IPS-11a (cell line): ENCODE measurements around the gene OR2M3.
"Not testable (repeated sequence)": the region's sequence is repeated elsewhere in the genome, so short reads cannot be mapped to it uniquely, and the experiment has no call there.

Experiments used
- H3K4me3 ChIP-seq: one replicate; pipeline ENCODE4 v1.5.1; 2013; ENCODE audit warnings: low read depth, low read length, control low read depth

OR2M3 gene, protein sequence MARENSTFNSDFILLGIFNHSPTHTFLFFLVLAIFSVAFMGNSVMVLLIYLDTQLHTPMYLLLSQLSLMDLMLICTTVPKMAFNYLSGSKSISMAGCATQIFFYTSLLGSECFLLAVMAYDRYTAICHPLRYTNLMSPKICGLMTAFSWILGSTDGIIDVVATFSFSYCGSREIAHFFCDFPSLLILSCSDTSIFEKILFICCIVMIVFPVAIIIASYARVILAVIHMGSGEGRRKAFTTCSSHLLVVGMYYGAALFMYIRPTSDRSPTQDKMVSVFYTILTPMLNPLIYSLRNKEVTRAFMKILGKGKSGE

DNA sequence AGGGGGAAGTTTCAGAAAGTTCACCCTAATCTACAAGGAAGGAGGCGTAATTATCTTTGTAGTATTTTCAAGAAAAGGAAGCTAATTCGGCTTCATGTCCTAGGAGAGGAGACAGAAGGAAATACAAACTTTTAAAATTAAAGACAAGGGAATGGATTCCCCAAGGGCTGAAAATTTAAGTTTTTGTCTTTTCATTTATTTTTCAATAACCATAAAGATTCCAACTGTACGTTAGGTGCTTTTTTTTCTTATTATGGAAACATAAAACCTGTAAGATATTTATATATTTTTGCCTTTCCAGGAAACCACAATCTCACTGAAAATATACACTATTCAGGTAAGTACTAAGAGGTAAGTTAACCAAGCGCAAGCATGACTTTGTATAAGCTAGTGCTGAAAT, at the start of gene OR2M3:
Gene OR2M3 (plus strand): TSS at position 301 of the 400 bp plus-strand sequence. CDS start 5,803 bp downstream, outside the sequence.
- H3K4me3 ChIP-seq, result no peak within 1 kb of the TSS

DNA sequence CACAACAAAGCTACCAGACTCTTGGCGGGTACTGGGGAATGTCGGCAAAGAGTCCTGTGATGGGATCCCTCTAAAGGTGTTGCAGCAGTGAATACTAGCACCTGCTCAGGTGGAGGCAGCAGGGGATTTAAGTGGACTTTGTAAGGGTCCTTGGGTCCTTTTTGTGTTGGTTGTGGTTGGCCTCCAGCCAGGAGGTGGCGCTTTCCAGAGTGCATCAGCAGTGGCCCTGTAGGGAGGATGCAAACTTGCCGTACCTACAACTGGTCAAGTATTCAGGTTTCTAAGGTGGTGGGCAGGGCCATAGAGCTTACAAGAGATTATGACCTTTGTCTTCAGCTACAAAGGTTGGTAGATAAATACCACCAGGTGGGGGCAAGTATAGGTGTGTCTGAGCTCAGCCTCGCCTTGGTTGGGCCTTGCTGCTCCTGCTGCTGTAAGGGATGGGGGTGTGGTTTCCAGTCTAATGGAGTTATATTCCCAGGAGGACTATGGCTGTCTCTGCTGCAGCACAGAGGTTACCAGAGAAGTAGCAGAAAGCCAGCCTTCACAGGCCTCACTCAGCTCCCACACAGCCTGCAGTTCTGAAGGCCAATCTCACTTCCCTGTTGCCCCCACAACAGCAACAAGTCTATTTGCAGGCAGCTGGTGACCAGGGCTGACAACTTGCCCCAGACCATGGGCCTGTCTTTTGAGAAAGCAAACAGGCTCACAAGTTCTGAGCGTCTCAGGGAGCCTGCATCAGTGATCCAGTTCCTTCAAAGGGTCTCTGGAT, 44.8 kb upstream of the OR2M3 start:
- H3K4me3 ChIP-seq, result no peak overlapping the region

DNA sequence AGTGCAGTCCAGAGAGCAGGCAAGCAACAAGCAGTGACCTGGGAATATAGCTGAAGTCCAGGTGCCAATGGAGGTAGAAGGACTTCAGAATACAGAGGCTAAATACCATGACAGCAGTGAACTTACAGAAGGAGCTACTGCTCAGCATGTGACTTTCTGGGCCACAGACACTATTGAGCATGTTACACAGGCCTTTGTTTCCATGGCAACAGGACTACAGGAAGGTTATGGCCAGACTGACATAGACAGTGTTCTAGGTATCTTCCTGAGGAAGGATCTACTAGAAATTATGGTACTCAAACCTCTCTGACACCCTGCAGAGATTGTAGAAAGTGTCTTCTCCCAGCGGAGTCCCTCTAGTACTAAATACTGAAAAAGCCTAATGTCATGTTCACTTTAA, 41.1 kb upstream of the OR2M3 start:
- no peak overlapping the region for H3K4me3 ChIP-seq

DNA sequence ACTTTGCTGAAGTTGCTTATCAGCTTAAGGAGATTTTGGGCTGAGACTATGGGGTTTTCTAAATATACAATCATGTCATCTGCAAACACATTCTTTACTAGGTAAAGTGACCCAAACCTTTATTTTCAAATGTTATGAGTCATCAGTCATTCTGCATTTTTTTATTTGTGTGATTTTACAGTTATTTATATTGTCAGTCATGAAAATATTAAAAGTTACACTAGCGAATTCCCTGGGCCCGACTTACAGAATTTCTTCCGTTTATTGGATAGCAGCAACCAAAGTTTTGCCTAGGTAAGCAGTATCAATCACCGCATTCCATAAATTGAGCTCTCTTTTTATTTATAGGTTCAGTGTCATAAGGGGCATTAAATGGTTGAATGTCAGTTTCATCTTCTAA, 38.3 kb upstream of the OR2M3 start:
- no peak overlapping the region for H3K4me3 ChIP-seq

DNA sequence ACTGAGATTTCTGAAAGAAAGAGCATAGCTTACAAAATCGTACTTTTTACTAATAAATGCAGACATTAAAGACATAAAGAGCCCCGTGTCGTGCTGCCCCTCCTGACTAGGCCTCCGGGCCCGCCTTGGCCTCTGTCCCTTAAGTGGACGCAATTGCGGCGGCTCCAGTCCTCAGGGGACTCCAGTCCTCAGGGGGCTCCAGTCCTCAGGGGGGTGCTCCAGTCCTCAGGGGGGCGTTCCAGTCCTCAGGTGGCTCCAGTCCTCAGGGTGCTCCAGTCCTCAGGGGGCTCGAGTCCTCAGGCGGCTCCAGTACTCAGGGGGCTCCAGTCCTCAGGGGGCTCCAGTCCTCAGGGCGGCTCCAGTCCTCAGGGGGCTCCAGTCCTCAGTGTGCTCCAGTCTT, 33.0 kb upstream of the OR2M3 start:
- H3K4me3 ChIP-seq, result no peak overlapping the region

DNA sequence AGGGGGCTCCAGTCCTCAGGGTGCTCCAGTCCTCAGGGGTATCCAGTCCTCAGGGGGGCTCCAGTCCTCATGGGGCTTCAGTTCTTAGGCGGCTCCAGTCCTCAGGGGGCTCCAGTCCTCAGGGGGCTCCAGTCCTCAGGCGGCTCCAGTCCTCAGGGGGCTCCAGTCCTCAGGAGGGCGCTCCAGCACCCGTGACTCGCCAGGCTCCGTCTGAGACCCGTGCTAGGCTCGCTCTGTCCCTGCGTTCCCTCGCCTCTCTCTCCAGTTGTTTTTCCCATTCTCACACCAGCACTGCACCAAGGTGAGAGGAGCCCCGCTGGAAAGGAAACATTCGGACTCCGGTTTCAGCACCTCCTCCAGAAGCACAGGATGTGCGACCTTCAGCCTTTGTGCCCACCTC, 31.9 kb upstream of the OR2M3 start:
- no peak overlapping the region for H3K4me3 ChIP-seq

DNA sequence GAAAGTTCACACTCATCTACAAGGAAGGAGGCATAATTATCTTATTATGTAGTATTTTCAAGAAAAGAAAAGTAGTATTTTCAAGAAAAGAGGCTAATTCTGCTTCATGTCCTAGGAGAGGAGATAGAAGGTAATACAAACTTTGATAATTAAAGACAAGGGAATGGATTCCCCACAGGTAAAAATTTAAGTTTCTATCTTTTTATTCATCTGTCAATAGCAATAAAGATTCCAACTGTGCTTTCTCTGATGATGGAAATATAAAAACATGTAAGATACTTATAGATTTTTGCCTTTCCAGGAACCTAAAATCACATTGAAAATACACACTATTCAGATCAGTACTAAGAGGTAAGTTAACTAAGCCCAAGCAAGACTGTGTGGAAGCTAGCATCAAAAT, 22.5 kb upstream of the OR2M3 start, which contains the start of gene OR2M2:
Gene OR2M2 (plus strand): TSS at position 301 of the 400 bp plus-strand sequence. CDS start 5,165 bp downstream, outside the sequence.
- H3K4me3 ChIP-seq, result no peak within 1 kb of the TSS

DNA sequence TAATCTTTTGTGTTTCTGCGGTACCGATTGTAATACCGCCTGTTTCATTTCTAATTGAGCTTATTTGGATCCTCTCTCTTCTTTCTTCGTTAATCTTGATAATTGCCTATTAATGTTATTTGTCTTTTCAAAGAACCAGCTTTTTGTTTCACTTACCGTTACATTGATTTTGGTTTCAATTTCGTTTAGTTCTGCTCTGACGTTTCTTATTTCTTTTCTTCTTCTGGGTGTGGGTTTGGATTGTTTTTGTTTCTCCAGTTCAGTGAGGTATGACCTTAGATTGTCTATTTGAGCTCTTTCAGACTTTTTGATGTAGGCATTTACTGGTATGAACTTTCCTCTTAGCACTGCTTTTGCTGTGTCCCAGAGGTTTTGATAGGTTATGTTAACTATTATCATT, 13.1 kb upstream of the OR2M3 start:
- no peak overlapping the region for H3K4me3 ChIP-seq

DNA sequence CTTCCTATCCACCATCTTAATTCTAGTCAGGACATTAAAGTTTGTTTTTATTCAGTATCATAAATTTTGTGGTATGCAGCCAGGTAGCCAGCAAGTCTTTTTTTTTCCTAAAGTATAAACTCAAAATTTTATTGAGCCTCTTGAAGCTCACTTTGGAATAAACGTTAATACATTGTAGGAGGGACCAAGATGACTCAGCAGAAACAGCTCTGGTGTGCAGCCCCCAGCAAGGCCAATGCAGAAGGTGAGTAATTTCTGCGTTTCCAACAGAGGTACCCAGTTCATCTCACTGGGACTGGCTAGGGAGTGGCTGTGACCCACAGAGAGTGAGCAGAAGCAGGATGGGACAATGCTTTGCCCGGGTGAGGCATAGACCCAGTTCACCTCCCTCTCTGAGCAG, 9.7 kb upstream of the OR2M3 start:
- no peak overlapping the region for H3K4me3 ChIP-seq

DNA sequence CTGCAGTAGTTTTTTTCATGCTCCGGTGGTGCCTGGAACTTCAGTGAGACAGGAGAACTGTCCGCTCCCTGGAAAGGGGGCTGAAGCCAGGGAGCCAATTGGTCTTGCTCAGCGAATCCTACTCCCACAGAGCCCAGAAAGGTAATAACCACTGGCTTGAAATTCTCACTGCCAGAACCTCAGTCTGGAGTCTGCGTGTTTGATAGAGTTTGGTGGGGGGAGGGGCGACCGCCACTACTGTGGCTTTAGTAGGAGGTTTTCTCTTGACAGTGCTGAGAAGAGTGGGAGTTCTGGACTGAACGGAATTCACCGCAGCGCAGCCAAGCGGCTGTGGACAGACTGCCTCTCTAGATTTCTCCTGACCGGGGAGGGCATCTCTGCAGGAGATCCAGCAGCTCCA, 8.0 kb upstream of the OR2M3 start:
- H3K4me3 ChIP-seq, result no peak overlapping the region

DNA sequence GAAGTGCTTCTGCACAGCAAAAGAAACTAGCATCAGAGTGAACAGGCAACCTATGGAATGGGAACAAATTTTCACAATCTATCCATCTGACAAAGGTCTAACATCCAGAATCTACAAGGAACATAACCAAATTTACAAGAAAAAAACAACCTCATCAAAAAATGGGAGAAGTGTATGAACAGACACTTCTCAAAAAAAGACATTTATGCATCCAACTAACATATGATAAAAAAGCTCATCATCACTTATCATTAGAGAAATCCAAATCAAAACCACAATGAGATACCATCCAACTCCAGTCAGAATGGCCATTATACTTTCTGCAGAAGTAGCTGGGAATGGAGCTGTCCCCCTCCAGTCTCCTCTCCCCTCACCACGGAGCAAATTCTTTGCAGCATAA, 2.9 kb upstream of the OR2M3 start:
- H3K4me3 ChIP-seq, result no peak overlapping the region

DNA sequence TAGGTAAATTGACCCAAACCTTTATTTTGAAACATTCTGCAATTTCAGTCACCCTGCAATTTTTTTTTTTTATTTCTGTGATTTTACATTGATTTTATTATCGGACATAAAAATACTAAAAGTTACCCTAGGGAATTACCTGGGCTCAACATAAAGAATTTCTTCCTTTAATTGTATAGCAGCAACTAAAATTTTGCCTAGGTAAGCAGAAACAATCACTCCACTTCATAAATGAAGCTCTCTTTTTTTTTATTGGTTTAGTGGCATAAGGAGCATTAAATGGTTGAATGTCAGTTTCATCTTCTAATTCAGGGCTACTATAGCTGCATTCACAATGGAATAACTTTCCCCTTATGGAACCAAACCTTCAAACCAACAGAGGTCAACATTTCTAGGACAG, 18.8 kb downstream of the OR2M3 start:
- no peak overlapping the region for H3K4me3 ChIP-seq

DNA sequence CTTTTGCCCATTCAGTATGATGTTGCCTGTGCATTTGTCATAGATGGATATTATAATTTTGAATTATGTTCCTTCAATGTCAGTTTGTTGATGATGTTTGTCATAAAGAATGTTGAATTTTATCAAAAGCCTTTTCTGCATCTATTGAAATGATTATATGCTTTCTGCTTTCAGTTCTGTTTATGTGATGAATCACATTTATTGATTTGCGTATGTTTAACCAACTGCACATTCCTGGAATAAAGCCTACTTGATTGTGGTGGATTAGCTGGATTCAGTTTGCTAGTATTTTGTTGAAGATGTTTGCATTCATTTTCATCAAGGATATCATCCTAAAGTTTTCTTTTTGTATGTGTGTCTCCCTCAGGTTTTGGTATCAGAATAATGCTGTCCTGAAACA, 28.5 kb downstream of the OR2M3 start:
- H3K4me3 ChIP-seq, result no peak overlapping the region

DNA sequence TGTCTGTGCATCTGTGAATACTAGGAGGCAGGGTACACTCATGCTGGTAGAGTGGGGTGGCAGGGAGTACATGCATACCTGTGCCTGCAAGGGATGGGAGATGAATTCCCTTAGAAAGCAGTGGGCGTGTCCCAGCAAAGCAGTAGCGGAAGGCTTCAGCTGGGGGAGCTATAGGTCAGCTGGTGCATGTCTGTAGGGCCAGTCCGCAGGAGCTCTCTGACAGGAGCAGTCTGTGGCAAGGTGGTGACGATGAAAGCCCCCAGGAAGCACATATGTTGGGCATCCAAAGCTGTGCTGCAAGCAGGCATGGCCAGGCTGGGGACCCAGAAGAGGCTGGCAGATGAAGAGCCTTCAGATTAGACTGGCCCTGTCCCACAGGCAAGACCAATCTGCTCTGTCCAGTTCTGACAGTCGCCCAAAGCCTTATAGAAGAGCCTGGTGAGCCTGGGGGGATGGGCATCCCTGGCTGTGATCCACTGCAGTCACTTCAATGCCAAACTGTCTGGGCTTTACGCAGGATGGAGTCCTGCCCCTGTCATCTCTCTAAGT, 32.4 kb downstream of the OR2M3 start:
- H3K4me3 ChIP-seq, result no peak overlapping the region

DNA sequence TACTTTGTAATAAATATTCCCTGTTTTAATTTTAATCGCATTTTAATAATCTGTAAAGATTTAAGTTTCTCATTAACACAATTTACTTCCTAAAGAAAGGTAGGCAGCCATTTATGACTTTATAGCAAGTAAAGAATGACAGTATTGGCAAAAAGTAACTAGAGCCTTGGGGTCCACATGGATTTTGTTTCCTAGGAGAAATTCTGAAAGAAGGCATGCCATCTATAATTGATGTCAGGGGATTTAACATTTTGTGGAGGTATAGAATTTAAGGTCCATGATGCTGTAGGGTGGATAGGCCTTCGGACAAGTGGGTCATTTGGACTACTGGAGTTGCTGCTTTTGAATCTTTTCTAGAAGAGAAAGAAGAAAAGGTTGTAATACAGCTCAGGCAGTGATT, 34.1 kb downstream of the OR2M3 start, which contains the start of gene OR2M4:
Gene OR2M4 (plus strand): TSS at position 301 of the 400 bp plus-strand sequence. CDS start 7,512 bp downstream, outside the sequence.
- no peak within 1 kb of the TSS for H3K4me3 ChIP-seq

DNA sequence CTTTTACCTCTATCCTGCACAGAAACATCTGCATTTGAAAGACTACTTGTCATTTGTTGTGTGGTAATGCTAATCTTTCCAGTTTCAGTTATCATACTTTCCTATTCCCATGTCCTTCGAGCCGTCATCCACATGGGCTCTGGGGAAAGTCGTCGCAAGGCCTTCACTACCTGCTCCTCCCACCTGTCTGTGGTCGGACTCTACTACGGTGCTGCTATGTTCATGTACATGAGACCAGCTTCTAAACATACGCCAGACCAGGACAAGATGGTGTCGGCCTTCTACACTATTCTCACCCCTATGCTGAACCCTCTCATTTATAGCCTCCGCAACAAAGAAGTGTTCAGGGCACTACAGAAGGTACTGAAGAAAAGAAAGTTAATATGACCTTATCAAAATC, 42.4 kb downstream of the OR2M3 start:
- H3K4me3 ChIP-seq, result no peak overlapping the region

DNA sequence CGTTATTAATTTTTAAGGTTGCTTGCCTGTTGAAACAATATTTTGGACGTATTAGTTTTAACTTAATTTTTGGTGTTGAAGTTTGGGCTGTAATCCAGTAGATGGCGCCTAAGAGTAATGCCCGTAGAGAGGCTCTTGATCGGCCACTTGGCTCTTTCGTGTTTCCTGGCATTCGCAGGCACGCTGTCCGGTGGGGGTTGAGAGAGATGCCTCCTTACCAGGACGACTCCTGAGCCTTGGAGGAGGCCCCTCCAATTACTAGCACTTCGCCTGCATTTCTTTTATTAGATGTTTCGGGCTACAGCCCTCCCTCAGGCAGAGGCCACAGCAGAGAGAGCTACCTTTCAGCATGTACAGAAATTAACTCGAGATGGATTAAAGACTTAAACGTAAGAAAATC, 46.1 kb downstream of the OR2M3 start:
- H3K4me3 ChIP-seq, result no peak overlapping the region

DNA sequence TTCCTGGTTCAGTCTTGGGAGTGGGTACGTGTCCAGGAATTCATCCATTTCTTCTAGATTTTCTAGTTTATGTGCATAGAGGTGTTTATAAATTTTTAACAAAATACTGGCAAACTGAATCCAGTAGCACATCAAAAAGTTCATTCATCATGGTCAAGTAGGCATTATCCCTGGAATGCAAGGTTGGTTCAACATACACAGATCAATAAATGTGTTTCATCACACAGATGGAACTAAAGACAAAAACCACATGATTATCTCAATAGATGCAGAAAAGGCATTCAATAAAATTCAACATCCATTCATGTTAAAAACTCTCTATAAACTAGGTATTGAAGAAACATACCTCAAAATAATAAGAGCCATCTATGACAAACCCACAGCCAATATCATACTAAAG, 62.2 kb downstream of the OR2M3 start:
- not testable (repeated sequence) for H3K4me3 ChIP-seq
